GM12891 (cell line): ENCODE data around the gene IMPG1.
A peak's percentile ranks its signal among the peaks of the same experiment; 100 is the strongest.

Source experiments
- DNase-seq: peaks from one replicate; pipeline ENCODE4 v3.0.0; 2011; ENCODE audit warnings: low spot score; ENCODE audit not compliant: insufficient read length
- FAIRE-seq: peaks from 2 replicates; lab custom pipeline; 2011; peaks lifted over from hg19 to GRCh38; lab: Jason Lieb, UNC
- PAX5 ChIP-seq: IDR thresholded peaks from 2 replicates; pipeline ENCODE4 v1.6.1; 2011; ENCODE audit warnings: low read length, moderate library complexity, mild to moderate bottlenecking; ENCODE audit not compliant: insufficient read depth, severe bottlenecking
- POLR2A ChIP-seq: IDR thresholded peaks from 2 replicates; pipeline ENCODE4 v1.6.1; 2011; ENCODE audit warnings: low read depth, low read length, control low read depth
- POLR2AphosphoS5 ChIP-seq: IDR thresholded peaks from 2 replicates; pipeline ENCODE4 v1.6.1; 2011; ENCODE audit warnings: low read depth, low read length, control low read depth
- POU2F2 ChIP-seq: IDR thresholded peaks from 2 replicates; pipeline ENCODE4 v1.6.1; 2011; ENCODE audit warnings: low read depth, mild to moderate bottlenecking, control low read depth, low read length, moderate library complexity
- SPI1 ChIP-seq: IDR thresholded peaks from 2 replicates; pipeline ENCODE4 v1.6.1; 2011; ENCODE audit warnings: low read depth, low read length, control low read depth
- TAF1 ChIP-seq: IDR thresholded peaks from 2 replicates; pipeline ENCODE4 v1.6.1; 2011; ENCODE audit warnings: low read depth, low read length, control low read depth

The IMPG1 gene

GRCh38 chr6:75893776-75894152 lies 178.7 kb downstream of the IMPG1 start:
- DNase-seq (no peak), FAIRE-seq (no peak)
- no peak for TF ChIP-seq PAX5
- TF ChIP-seq TAF1, result no peak
- no peak for TF ChIP-seq POLR2A
- TF ChIP-seq POU2F2, result no peak
- TF ChIP-seq POLR2AphosphoS5, result no peak
- TF ChIP-seq SPI1, result no peak

DNA sequence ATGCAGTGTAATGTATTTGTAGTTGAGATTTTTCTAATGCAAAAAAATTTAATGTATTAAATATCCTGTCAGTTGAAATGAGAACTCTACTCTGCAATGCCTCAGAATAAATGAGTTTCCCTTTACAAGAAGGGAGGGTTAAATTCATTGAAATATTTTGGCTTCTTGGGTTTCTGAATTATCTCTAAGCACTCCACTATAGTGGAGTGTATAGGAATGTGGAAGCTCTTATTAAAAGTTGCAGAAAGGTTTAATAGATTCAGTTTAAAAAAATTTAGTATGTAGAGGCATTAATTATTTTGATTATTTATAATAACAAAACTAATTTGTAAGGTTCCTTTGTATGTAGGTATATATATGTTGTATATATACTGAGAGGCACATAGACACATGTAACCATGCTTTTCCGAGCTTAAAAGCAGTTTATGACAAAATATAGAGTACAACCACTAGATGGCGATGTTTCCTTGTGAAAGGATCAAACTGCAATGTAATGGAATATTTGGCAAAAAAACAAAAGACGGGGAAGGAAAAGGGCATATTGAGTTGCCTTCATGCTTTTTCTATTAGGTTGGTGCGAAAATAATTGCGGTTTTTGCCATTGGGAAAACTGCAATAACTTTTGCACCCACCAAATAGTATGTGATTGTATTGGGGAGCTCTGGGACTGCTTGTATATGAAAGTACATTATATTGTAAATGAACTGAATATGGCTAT lies 179.2 kb downstream of the IMPG1 start:
- TF ChIP-seq TAF1 (no peak), SPI1 (no peak), PAX5 (no peak), POU2F2 (no peak), POLR2A (no peak), POLR2AphosphoS5 (no peak)
- DNase-seq (peak; percentile 6), FAIRE-seq (peak; percentile 9)

GRCh38 chr6:75892384-75892783 lies 180.1 kb downstream of the IMPG1 start:
- FAIRE-seq (no peak), DNase-seq (no peak)
- TF ChIP-seq SPI1, result no peak

- TF ChIP-seq POLR2A (no peak), POLR2AphosphoS5 (no peak), PAX5 (no peak), POU2F2 (no peak), TAF1 (no peak), SPI1 (no peak)
- FAIRE-seq (no peak), DNase-seq (no peak)
These were observed 187.6 kb downstream of the IMPG1 start for GRCh38 chr6:75884822-75885221.

- no peak for TF ChIP-seq TAF1
- TF ChIP-seq PAX5, result no peak
- TF ChIP-seq SPI1, result no peak
- TF ChIP-seq POU2F2, result no peak
- TF ChIP-seq POLR2A, result no peak
- TF ChIP-seq POLR2AphosphoS5, result no peak
- DNase-seq (no peak), FAIRE-seq (no peak)
These were observed 189.7 kb downstream of the IMPG1 start for GRCh38 chr6:75882734-75883133.

DNA sequence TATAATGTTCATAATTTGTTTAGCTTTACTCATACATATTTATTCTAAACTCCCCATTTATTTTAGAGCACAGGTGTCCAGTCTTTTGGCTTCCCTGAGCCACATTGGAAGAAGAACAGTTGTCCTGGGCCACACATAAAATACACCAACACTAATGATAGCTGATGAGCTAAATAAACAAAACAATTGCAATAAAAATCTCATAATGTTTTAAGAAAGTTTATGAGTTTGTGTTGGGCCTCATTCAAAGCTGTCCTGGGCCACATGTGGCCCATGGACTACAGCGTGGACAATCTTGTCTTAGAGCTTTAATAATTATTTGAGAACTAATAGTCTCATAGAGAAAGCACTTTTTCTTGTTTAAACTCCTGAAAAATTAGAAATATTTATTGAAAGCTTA lies 192.2 kb downstream of the IMPG1 start:
- no peak for FAIRE-seq
- DNase-seq, result no peak

GRCh38 chr6:75876152-75876551 lies 196.3 kb downstream of the IMPG1 start:
- DNase-seq, result no peak
- TF ChIP-seq PAX5 (no peak), TAF1 (no peak), POLR2A (no peak), POLR2AphosphoS5 (no peak), SPI1 (no peak), POU2F2 (no peak)
- FAIRE-seq, result no peak

More for the DNA sequence above, 192.2 kb downstream of the IMPG1 start:
- TF ChIP-seq PAX5 (no peak), POU2F2 (no peak), TAF1 (no peak), POLR2A (no peak), POLR2AphosphoS5 (no peak), SPI1 (no peak)

DNA sequence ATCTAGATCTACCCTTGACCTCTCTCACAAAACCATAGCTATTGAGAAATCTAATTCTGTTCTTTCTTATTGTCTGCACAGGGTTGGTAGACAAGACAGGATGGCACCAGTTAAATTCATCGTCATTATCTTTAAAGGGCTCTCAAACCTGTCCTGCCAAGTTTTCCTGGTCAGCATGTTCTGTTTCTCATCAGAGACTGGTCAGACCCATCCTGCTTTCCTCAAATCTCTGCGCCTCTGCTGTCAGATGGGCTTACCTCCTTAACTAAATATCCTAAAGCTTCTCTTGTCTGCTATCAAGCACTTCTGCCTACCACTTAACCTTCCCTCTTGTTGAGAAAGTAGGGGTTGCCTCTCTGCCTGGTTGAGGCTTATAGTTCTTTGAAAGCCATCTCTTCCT lies 198.2 kb downstream of the IMPG1 start:
- FAIRE-seq, result no peak
- no peak for TF ChIP-seq POU2F2
- no peak for TF ChIP-seq POLR2A
- no peak for TF ChIP-seq PAX5
- TF ChIP-seq TAF1, result no peak
- no peak for TF ChIP-seq SPI1
- no peak for TF ChIP-seq POLR2AphosphoS5

More for the DNA sequence above, 198.2 kb downstream of the IMPG1 start:
- no peak for DNase-seq
